ENCODE data around the gene CDC45.

GRCh38 chr22:19494676-19495173 is 15.0 kb downstream of the CDC45 start:
- TF ChIP-seq CTCF (IDR thresholded peaks at IDR 0.05) (no peak), POLR2A (IDR thresholded peaks at IDR 0.05) (no peak)

Measured in adrenal gland (tissue), 5 donors.